Cardiac muscle cell (in vitro differentiated cells and primary cell): ENCODE results near the gene APBA2. TPM values are rescaled to one million over a fixed set of nuclear protein-coding genes. Genes with fewer than 3 reads are reported as not detected.
A peak's percentile ranks its signal among the peaks of the same experiment; 100 is the strongest.

Experiments used
- DNase-seq, 2 donors: peaks; one replicate each; pipeline versions ENCODE4 v3.0.0 to v3.0.0-alpha.2; 2010 to 2017; ENCODE audit warnings: low read depth in 1 of 2, low spot score in 1 of 2
- H3K27ac ChIP-seq: fragments of 200-600 bp; sonication (generic); 2 replicates; pipeline ENCODE4 v1.5.1; 2016
- H3K27me3 ChIP-seq: fragments of 200-600 bp; sonication (generic); 2 replicates; pipeline ENCODE4 v1.6.0; 2016; ENCODE audit warnings: control low read depth
- H3K36me3 ChIP-seq: fragments of 200-600 bp; sonication (generic); 2 replicates; pipeline ENCODE4 v1.5.1; 2016; ENCODE audit warnings: control low read depth
- H3K4me1 ChIP-seq: fragments of 200-600 bp; sonication (generic); 2 replicates; pipeline ENCODE4 v1.8.1; 2017; ENCODE audit warnings: low read depth, mild to moderate bottlenecking, mixed run types
- H3K4me3 ChIP-seq: fragments of 200-600 bp; sonication (generic); 2 replicates; pipeline ENCODE4 v1.5.1; 2016; ENCODE audit warnings: mild to moderate bottlenecking
- H3K9me3 ChIP-seq: fragments of 200-600 bp; sonication (generic); 2 replicates; pipeline ENCODE4 v1.5.1; 2017; ENCODE audit warnings: low read depth, mild to moderate bottlenecking, control low read depth
- polyA plus RNA-seq: library from polyadenylated mRNA; unstranded; fragments of >200 nt; fragmentation: Nextera tagmentation; extraction: Ambion mirVana; gene quantifications from 2 replicates; pipeline ENCODE4 v1.2.1, GENCODE V29; 2016
- total RNA-seq: library from RNA; depleted of rRNA; stranded (reverse); fragments of >200 nt; gene quantifications from 2 replicates; pipeline ENCODE4 v1.2.3, GENCODE V29; 2016
- TF ChIP-seq, protein P1 (sequence below): IDR thresholded peaks from 2 replicates; pipeline ENCODE4 v1.5.1; 2012; ENCODE audit warnings: low read depth, mild to moderate bottlenecking, low read length

APBA2 gene
- total and polyA plus RNA-seq, 2 experiments from 2014 or later, result 20.5 to 33.2 TPM

DNA sequence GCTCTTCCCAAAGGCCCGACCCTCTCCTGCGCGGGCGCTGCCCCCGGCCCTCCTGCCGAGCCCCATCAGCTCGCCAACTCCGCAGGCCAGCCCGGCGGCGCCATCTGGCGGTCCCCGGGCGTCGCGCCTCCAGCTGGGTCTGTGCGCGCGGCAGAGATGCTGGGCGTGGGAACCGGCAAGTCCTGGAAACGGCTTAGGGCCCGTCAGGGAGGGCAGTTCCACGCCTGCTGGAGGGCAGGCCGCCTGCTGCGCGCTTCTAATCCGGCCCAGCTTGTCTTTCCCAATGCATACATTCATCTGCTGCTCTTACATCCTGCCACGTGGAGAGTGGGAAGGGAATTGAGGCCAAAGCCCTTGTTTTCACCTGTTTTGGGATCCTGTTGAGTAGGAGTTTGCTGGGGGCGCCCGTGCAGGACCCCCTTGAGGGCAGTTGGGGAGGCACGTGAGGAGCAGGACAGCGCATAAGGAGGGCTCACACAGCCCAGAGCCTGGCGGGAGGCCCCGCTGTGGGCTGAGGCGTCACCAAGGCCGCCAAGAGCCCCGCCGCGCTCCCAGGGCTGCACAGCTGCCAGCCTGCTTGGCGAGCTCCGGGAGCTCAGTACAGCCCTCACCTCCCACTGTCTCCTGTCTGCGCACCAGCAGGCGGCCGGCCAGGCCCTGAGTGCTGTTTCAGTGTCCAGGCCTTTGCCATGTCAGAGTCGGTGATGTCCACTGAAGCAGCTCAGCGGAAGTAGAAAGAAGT, 218.2 kb downstream of the APBA2 start:
- peak; percentile 87 to 92 for DNase-seq
- H3K9me3 ChIP-seq, result no peaks in the 10 kb centered on the region
- TF ChIP-seq, protein P1, sequence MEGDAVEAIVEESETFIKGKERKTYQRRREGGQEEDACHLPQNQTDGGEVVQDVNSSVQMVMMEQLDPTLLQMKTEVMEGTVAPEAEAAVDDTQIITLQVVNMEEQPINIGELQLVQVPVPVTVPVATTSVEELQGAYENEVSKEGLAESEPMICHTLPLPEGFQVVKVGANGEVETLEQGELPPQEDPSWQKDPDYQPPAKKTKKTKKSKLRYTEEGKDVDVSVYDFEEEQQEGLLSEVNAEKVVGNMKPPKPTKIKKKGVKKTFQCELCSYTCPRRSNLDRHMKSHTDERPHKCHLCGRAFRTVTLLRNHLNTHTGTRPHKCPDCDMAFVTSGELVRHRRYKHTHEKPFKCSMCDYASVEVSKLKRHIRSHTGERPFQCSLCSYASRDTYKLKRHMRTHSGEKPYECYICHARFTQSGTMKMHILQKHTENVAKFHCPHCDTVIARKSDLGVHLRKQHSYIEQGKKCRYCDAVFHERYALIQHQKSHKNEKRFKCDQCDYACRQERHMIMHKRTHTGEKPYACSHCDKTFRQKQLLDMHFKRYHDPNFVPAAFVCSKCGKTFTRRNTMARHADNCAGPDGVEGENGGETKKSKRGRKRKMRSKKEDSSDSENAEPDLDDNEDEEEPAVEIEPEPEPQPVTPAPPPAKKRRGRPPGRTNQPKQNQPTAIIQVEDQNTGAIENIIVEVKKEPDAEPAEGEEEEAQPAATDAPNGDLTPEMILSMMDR, result peak; percentile 96
- H3K36me3 ChIP-seq, result no peaks in the 10 kb centered on the region
- no peaks in the 10 kb centered on the region for H3K4me1 ChIP-seq
- no peak overlapping the region for H3K27ac ChIP-seq
- no peaks in the 10 kb centered on the region for H3K27me3 ChIP-seq
- H3K4me3 ChIP-seq, result no peak overlapping the region

DNA sequence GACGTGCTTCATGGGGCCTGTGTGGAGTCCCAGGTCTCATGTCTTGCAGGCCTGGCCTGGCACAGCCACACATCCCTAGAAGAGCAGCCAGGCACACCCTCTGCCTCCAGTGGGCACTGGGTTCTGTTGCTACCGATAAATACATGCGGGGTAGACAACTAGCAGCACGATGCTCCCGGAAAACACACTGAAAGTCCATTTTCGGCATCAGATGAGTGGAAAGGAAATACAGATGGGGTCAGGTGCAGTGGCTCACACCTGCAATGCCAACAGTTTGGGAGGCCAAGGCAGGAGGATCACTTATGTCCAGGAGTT, 218.7 kb downstream of the APBA2 start:
- no peak for DNase-seq
- no peaks in the 10 kb centered on the region for H3K4me1 ChIP-seq
- no peaks in the 10 kb centered on the region for H3K9me3 ChIP-seq
- H3K27ac ChIP-seq, result no peak overlapping the region
- no peak overlapping the region for H3K4me3 ChIP-seq
- H3K36me3 ChIP-seq, result no peaks in the 10 kb centered on the region
- no peaks in the 10 kb centered on the region for H3K27me3 ChIP-seq
- TF ChIP-seq, protein P1, result no peak

DNA sequence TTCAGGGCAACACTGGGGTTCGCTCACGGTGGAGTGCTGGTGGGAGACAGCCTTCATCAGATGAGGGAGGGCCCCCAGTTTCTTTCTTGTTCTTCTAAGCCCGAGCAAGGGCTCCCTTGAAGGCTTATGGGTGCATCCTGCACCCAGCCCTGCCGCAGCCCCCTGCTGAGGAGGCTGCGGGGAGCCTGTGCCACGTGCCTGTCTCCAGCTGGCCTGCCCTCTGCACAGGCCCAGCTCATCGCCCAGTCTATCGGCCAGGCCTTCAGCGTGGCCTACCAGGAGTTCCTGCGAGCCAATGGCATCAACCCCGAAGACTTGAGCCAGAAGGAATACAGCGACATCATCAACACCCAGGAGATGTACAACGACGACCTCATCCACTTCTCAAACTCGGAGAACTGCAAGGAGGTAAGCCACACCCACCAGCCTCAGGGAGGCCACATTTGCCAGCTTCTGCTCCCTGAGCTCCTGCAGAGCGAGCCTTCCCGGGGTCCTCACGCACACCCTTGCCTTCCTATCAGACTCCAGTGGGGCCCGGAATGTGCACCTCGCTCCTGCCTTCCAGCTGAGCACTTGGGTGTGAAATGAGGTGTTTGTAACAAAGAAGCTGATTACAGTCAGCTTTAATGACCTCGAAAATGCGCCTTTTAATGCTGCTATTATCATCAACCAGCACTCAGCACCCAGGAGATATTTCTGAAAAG, 219.5 kb downstream of the APBA2 start:
- no peak for DNase-seq
- no peaks in the 10 kb centered on the region for H3K4me1 ChIP-seq
- no peaks in the 10 kb centered on the region for H3K36me3 ChIP-seq
- H3K27me3 ChIP-seq, result no peaks in the 10 kb centered on the region
- H3K27ac ChIP-seq, result no peak overlapping the region
- TF ChIP-seq, protein P1, result no peak
- no peaks in the 10 kb centered on the region for H3K9me3 ChIP-seq
- no peak overlapping the region for H3K4me3 ChIP-seq

DNA sequence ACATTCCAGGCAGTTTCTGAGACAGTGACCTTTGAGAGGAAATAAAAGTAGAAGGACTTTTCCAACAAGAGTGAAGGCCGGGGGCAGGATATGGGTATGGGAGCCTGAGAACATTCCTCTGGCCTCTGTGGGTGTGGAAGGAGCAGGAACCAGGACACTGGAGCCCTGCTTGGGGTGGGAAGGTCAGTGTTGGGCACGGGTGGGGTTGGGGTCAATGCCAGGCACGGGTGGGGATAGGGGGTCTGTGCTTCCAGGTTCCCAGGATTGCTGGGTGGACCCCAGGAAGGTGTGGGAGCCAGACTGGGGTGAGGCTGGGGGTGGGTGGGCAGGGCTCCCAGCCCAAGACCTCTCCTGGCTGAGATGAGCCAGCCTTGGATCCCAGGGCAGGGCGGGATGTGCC, 220.3 kb downstream of the APBA2 start:
- Histone ChIP-seq H3K4me3 (no peak overlapping the region), H3K27me3 (no peaks in the 10 kb centered on the region), H3K4me1 (no peaks in the 10 kb centered on the region), H3K9me3 (no peaks in the 10 kb centered on the region), H3K27ac (no peak overlapping the region), H3K36me3 (no peaks in the 10 kb centered on the region)
- TF ChIP-seq, protein P1, result no peak
- DNase-seq, result no peak

DNA sequence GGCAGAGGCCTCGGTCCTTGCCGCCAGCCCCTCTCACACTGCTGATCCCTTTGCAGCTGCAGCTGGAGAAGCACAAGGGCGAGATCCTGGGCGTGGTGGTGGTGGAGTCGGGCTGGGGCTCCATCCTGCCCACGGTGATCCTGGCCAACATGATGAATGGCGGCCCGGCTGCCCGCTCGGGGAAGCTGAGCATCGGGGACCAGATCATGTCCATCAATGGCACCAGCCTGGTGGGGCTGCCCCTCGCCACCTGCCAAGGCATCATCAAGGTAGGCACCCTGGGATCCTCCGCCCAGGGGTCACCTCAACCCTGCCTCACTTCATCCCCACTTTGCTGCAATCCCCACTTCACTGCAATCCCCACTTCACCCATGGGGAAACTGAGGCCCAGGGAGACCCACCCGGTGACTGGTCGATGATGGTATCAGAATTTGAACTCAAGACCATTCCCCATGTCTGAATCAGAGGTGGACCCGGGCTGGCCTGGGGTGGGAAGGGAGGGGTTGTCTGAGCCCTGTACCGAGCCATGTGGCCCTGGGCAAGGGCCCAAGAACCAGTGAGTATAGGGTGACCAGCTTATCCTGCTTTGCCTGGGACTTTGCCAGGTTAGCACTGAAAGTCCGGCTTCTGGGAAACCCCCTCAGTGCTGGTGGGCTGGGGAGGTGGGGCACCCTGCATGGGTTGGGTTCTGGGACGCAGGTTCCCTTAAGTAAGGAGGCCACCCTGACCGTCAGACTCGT, 220.9 kb downstream of the APBA2 start:
- no peaks in the 10 kb centered on the region for H3K9me3 ChIP-seq
- TF ChIP-seq, protein P1, result no peak
- no peaks in the 10 kb centered on the region for H3K4me1 ChIP-seq
- no peaks in the 10 kb centered on the region for H3K36me3 ChIP-seq
- no peak overlapping the region for H3K27ac ChIP-seq
- H3K27me3 ChIP-seq, result no peaks in the 10 kb centered on the region
- no peak for DNase-seq
- H3K4me3 ChIP-seq, result no peak overlapping the region
